ENCODE data around the gene ADPRH.
A peak's percentile ranks its signal among the peaks of the same experiment; 100 is the strongest.
"Not testable (repeated sequence)": the region's sequence is repeated elsewhere in the genome, so short reads cannot be mapped to it uniquely, and the experiment has no call there.

Gene ADPRH

GRCh38 chr3:119559441-119559963, 19.8 kb upstream of the ADPRH start, which contains the start of gene CD80:
Gene CD80 (minus strand): TSS chr3:119559614. CDS start chr3:119557728, 1,886 bp downstream.
- FAIRE-seq (no peak), DNase-seq (ENCODE audit: low spot score) (peak; percentile 25)

GRCh38 chr3:119560160-119560559, 19.1 kb upstream of the ADPRH start:
- no peak for FAIRE-seq
- no peak for DNase-seq (ENCODE audit: low spot score)

GRCh38 chr3:119562307-119562961, 16.9 kb upstream of the ADPRH start:
- FAIRE-seq: no peak

GRCh38 chr3:119563334-119563733, 16.0 kb upstream of the ADPRH start:
- FAIRE-seq: not testable (repeated sequence)

More at GRCh38 chr3:119562307-119562961, 16.9 kb upstream of the ADPRH start:
- DNase-seq (ENCODE audit: low spot score): no peak

GRCh38 chr3:119569156-119569555, 10.1 kb upstream of the ADPRH start:
- DNase-seq (ENCODE audit: low spot score): no peak
- no peak for FAIRE-seq

More at GRCh38 chr3:119563334-119563733, 16.0 kb upstream of the ADPRH start:
- not testable (repeated sequence) for DNase-seq (ENCODE audit: low spot score)

- FAIRE-seq: no peak
Measured at GRCh38 chr3:119570229-119570628, 9.1 kb upstream of the ADPRH start.

GRCh38 chr3:119571230-119571629, 8.1 kb upstream of the ADPRH start:
- FAIRE-seq (no peak), DNase-seq (ENCODE audit: low spot score) (no peak)

More at GRCh38 chr3:119570229-119570628, 9.1 kb upstream of the ADPRH start:
- no peak for DNase-seq (ENCODE audit: low spot score)

GRCh38 chr3:119571688-119572087, 7.6 kb upstream of the ADPRH start:
- FAIRE-seq: no peak

GRCh38 chr3:119575507-119575906, 3.8 kb upstream of the ADPRH start:
- DNase-seq (ENCODE audit: low spot score) (no peak), FAIRE-seq (no peak)

More at GRCh38 chr3:119571688-119572087, 7.6 kb upstream of the ADPRH start:
- DNase-seq (ENCODE audit: low spot score): no peak

- DNase-seq (ENCODE audit: low spot score): no peak
- FAIRE-seq: no peak
Measured at GRCh38 chr3:119580067-119580760, 922 bp downstream of the ADPRH start.

GRCh38 chr3:119582178-119582577, 2.9 kb downstream of the ADPRH start:
- DNase-seq (ENCODE audit: low spot score) (peak; percentile 64), FAIRE-seq (no peak)

GRCh38 chr3:119585208-119585607, 5.9 kb downstream of the ADPRH start:
- DNase-seq (ENCODE audit: low spot score) (no peak), FAIRE-seq (no peak)

- DNase-seq (ENCODE audit: low spot score): no peak
Measured at GRCh38 chr3:119585856-119586570, 6.7 kb downstream of the ADPRH start.

GRCh38 chr3:119586733-119587172, 7.5 kb downstream of the ADPRH start:
- FAIRE-seq: no peak
- no peak for DNase-seq (ENCODE audit: low spot score)

More at GRCh38 chr3:119585856-119586570, 6.7 kb downstream of the ADPRH start:
- FAIRE-seq: no peak

GRCh38 chr3:119588112-119588511, 8.8 kb downstream of the ADPRH start:
- DNase-seq (ENCODE audit: low spot score): no peak
- FAIRE-seq: no peak

GRCh38 chr3:119589102-119589773, 9.9 kb downstream of the ADPRH start:
- DNase-seq (ENCODE audit: low spot score): no peak
- FAIRE-seq: no peak

- DNase-seq (ENCODE audit: low spot score): no peak
- FAIRE-seq: no peak
Measured at GRCh38 chr3:119590706-119591105, 11.4 kb downstream of the ADPRH start.

- no peak for FAIRE-seq
- DNase-seq (ENCODE audit: low spot score): no peak
Measured at GRCh38 chr3:119592861-119593260, 13.6 kb downstream of the ADPRH start.

GRCh38 chr3:119594066-119594465, 14.8 kb downstream of the ADPRH start:
- no peak for DNase-seq (ENCODE audit: low spot score)
- no peak for FAIRE-seq

GRCh38 chr3:119594929-119595328, 15.6 kb downstream of the ADPRH start:
- DNase-seq (ENCODE audit: low spot score); FAIRE-seq: not testable (repeated sequence)

All from RCC 7860 (cell line).